T-helper 2 cell treated with Interferon-gamma antibody and Interleukin-4, amounts not matched to agents 5 μg/mL and 100 μg/mL, for 36 hours (primary cell): Measurements from ENCODE around the gene KCTD20.
"Not testable (repeated sequence)": the region's sequence is repeated elsewhere in the genome, so short reads cannot be mapped to it uniquely, and the experiment has no call there.

Experiments used
- DNase-seq: peaks from one replicate; pipeline ENCODE4 v3.0.0; 2021; ENCODE audit warnings: low spot score
- H3K27ac Mint-ChIP-seq: one replicate; pipeline ENCODE4 v1.8.0; 2021; ENCODE audit warnings: mild to moderate bottlenecking, mixed read lengths
- H3K27me3 Mint-ChIP-seq: one replicate; pipeline ENCODE4 v1.8.0; 2021; ENCODE audit warnings: low read depth, mixed read lengths
- H3K36me3 Mint-ChIP-seq: one replicate; pipeline ENCODE4 v1.8.0; 2021; ENCODE audit warnings: low read depth, mixed read lengths
- H3K4me1 Mint-ChIP-seq: one replicate; pipeline ENCODE4 v1.8.0; 2021; ENCODE audit warnings: low read depth, mixed read lengths
- H3K4me3 Mint-ChIP-seq: one replicate; pipeline ENCODE4 v1.8.0; 2022; ENCODE audit warnings: mild to moderate bottlenecking, moderate library complexity, mixed read lengths
- H3K9me3 Mint-ChIP-seq: one replicate; pipeline ENCODE4 v1.8.0; 2021; ENCODE audit warnings: mixed read lengths

KCTD20 gene

GRCh38 chr6:36442671-36443470 lies at the start of gene KCTD20, which contains the start of gene PXT1:
Gene KCTD20 (plus strand): TSS chr6:36443000. CDS start chr6:36470098, 27,098 bp downstream.
Gene PXT1 (minus strand): TSS chr6:36442854. CDS start chr6:36426082, 16,772 bp downstream.
- Mint-ChIP-seq H3K9me3 (no peaks in the 10 kb centered on the region), H3K4me1 (peaks cover 28% of the 10 kb centered on the region), H3K27me3 (no peaks in the 10 kb centered on the region), H3K27ac (peak within 1 kb of the TSS; percentile 95), H3K36me3 (peaks cover 9% of the 10 kb centered on the region), H3K4me3 (peak within 1 kb of the TSS; percentile 96)
- DNase-seq: peak; percentile 91

GRCh38 chr6:36399970-36400369 lies 42.8 kb upstream of the KCTD20 start:
- Mint-ChIP-seq H3K9me3 (no peaks in the 10 kb centered on the region), H3K27me3 (peaks cover 23% of the 10 kb centered on the region), H3K4me3 (no peak overlapping the region), H3K36me3 (no peaks in the 10 kb centered on the region), H3K27ac (no peak overlapping the region), H3K4me1 (no peaks in the 10 kb centered on the region)
- no peak for DNase-seq

GRCh38 chr6:36402481-36402880 lies 40.3 kb upstream of the KCTD20 start:
- no peak overlapping the region for H3K27ac Mint-ChIP-seq

GRCh38 chr6:36404164-36404563 lies 38.6 kb upstream of the KCTD20 start:
- DNase-seq: no peak
- no peaks in the 10 kb centered on the region for H3K36me3 Mint-ChIP-seq
- H3K27me3 Mint-ChIP-seq: peaks cover 32% of the 10 kb centered on the region
- no peaks in the 10 kb centered on the region for H3K9me3 Mint-ChIP-seq
- no peak overlapping the region for H3K27ac Mint-ChIP-seq
- no peak overlapping the region for H3K4me3 Mint-ChIP-seq
- H3K4me1 Mint-ChIP-seq: no peaks in the 10 kb centered on the region

More at GRCh38 chr6:36402481-36402880, 40.3 kb upstream of the KCTD20 start:
- no peak overlapping the region for H3K4me3 Mint-ChIP-seq
- no peaks in the 10 kb centered on the region for H3K9me3 Mint-ChIP-seq
- no peaks in the 10 kb centered on the region for H3K4me1 Mint-ChIP-seq
- H3K27me3 Mint-ChIP-seq: peaks cover 31% of the 10 kb centered on the region
- no peak for DNase-seq
- H3K36me3 Mint-ChIP-seq: no peaks in the 10 kb centered on the region

GRCh38 chr6:36409718-36410117 lies 33.1 kb upstream of the KCTD20 start:
- H3K36me3 Mint-ChIP-seq, DNase-seq, H3K4me3 Mint-ChIP-seq, H3K4me1 Mint-ChIP-seq, H3K27ac Mint-ChIP-seq, H3K9me3 Mint-ChIP-seq: not testable (repeated sequence)
- H3K27me3 Mint-ChIP-seq: peaks cover 25% of the 10 kb centered on the region

GRCh38 chr6:36413489-36414480 lies 29.0 kb upstream of the KCTD20 start:
- Mint-ChIP-seq H3K27ac (no peak overlapping the region), H3K4me1 (no peaks in the 10 kb centered on the region), H3K36me3 (no peaks in the 10 kb centered on the region), H3K27me3 (peaks cover 16% of the 10 kb centered on the region), H3K9me3 (peaks cover 6% of the 10 kb centered on the region), H3K4me3 (no peak overlapping the region)
- no peak for DNase-seq

- DNase-seq: no peak
- no peaks in the 10 kb centered on the region for H3K4me1 Mint-ChIP-seq
- peaks cover 9% of the 10 kb centered on the region for H3K27me3 Mint-ChIP-seq
- H3K9me3 Mint-ChIP-seq: peaks cover 6% of the 10 kb centered on the region
- no peaks in the 10 kb centered on the region for H3K36me3 Mint-ChIP-seq
- H3K4me3 Mint-ChIP-seq: no peak overlapping the region
- no peak overlapping the region for H3K27ac Mint-ChIP-seq
Measured at GRCh38 chr6:36414481-36414880, 28.3 kb upstream of the KCTD20 start.

DNA sequence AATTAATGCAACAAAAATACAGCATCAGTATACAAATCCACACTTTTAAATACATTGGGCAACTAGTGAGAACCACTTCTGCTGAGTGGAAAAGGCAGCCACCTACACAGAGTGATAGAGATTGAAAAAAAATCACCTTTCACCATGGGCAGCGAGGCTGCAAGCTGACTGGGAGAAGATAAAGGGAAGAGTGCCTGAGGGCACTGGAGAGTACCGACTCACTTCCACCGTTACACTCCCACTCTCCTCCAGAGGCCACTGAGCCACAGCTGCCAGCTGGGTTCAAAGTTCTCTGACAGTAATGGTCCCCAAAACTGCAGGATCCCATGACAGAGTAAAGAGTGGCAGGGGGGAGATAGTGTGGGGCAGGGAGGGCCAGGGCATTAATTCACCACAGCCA lies 24.2 kb upstream of the KCTD20 start:
- H3K27me3 Mint-ChIP-seq: peaks cover 9% of the 10 kb centered on the region
- H3K9me3 Mint-ChIP-seq: no peaks in the 10 kb centered on the region
- no peaks in the 10 kb centered on the region for H3K36me3 Mint-ChIP-seq
- no peak for DNase-seq
- H3K27ac Mint-ChIP-seq: no peak overlapping the region
- H3K4me3 Mint-ChIP-seq: no peak overlapping the region
- peaks cover 10% of the 10 kb centered on the region for H3K4me1 Mint-ChIP-seq

GRCh38 chr6:36419310-36419709 lies 23.5 kb upstream of the KCTD20 start:
- Mint-ChIP-seq H3K36me3 (no peaks in the 10 kb centered on the region), H3K4me1 (peaks cover 13% of the 10 kb centered on the region), H3K4me3 (no peak overlapping the region), H3K9me3 (no peaks in the 10 kb centered on the region), H3K27ac (no peak overlapping the region), H3K27me3 (peaks cover 9% of the 10 kb centered on the region)
- DNase-seq: no peak

DNA sequence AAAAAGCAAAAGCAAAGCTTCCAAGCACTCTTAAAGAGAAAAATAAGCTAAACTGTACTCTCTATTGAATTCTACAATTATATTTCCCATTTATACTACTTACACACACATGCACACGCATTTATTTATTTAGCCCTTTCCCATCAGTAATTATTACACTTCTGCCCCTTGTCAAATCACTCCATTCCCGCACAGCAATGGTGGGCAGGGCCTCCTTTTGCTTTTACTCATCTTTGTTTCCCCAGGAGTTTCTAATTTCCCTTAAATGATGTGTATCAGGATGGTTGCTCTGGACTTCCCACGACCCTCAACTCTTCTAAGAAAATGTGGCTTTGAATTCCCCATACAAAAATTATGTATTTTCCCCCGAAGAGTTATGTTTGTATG lies 20.1 kb upstream of the KCTD20 start:
- peaks cover 13% of the 10 kb centered on the region for H3K4me1 Mint-ChIP-seq
- H3K36me3 Mint-ChIP-seq: no peaks in the 10 kb centered on the region
- peak overlapping the region; percentile 83 for H3K27ac Mint-ChIP-seq
- H3K27me3 Mint-ChIP-seq: peaks cover 10% of the 10 kb centered on the region
- H3K9me3 Mint-ChIP-seq: no peaks in the 10 kb centered on the region
- DNase-seq: no peak
- H3K4me3 Mint-ChIP-seq: peak overlapping the region; percentile 83

GRCh38 chr6:36423101-36423824 lies 19.5 kb upstream of the KCTD20 start:
- Mint-ChIP-seq H3K4me1 (peaks cover 13% of the 10 kb centered on the region), H3K27ac (peak overlapping the region; percentile 83), H3K4me3 (peak overlapping the region; percentile 83), H3K36me3 (no peaks in the 10 kb centered on the region), H3K27me3 (peaks cover 10% of the 10 kb centered on the region), H3K9me3 (no peaks in the 10 kb centered on the region)
- peak; percentile 98 for DNase-seq

- no peaks in the 10 kb centered on the region for H3K9me3 Mint-ChIP-seq
- H3K27ac Mint-ChIP-seq: no peak overlapping the region
- H3K4me1 Mint-ChIP-seq: peaks cover 13% of the 10 kb centered on the region
- no peaks in the 10 kb centered on the region for H3K36me3 Mint-ChIP-seq
- H3K4me3 Mint-ChIP-seq: no peak overlapping the region
- DNase-seq: no peak
- H3K27me3 Mint-ChIP-seq: peaks cover 7% of the 10 kb centered on the region
Measured at GRCh38 chr6:36426622-36427021, 16.2 kb upstream of the KCTD20 start.

DNA sequence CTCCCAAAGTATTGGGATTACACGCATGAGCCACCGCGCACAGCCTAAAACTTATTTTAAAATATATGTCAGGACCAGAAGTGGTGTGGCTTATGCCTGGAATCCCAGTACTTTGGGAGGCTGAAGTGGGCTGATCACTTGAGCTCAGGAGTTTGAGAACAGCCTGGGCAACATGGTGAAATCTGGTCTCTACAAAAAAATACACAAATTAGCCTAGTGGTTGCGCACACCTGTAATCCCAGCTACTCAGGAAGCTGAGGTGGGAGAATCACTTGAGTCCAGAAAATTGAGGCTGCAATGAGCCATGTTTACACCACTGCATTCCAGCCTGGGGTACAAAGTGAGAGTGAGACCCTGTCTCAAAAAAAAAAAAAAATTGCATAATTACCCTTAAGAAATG lies 13.9 kb upstream of the KCTD20 start:
- Mint-ChIP-seq H3K36me3 (no peaks in the 10 kb centered on the region), H3K4me3 (no peak overlapping the region), H3K27me3 (peaks cover 5% of the 10 kb centered on the region), H3K9me3 (no peaks in the 10 kb centered on the region), H3K27ac (no peak overlapping the region), H3K4me1 (peaks cover under 1% of the 10 kb centered on the region)
- DNase-seq: no peak
